GM19239 (cell line): ENCODE results near the gene GATAD2A.
"Not testable (repeated sequence)": the region's sequence is repeated elsewhere in the genome, so short reads cannot be mapped to it uniquely, and the experiment has no call there.

Experiments
- DNase-seq: peaks from one replicate; pipeline ENCODE4 v3.0.0; 2011; ENCODE audit warnings: low spot score; ENCODE audit not compliant: insufficient read length
- FAIRE-seq: peaks from 2 replicates; lab custom pipeline; 2011; peaks lifted over from hg19 to GRCh38; lab: Jason Lieb, UNC

GATAD2A gene

GRCh38 chr19:19404879-19405860 is at the start of gene GATAD2A:
GATAD2A (plus strand) TSS chr19:19405675; CDS start chr19:19465346, 59,671 bp downstream.
- peak; percentile 86 for DNase-seq
- peak; percentile 77 for FAIRE-seq

GRCh38 chr19:19356500-19356899 is 49.0 kb upstream of the GATAD2A start:
- no peak for FAIRE-seq
- DNase-seq, result no peak

GRCh38 chr19:19356901-19357566 is 48.4 kb upstream of the GATAD2A start:
- DNase-seq, result no peak
- no peak for FAIRE-seq

GRCh38 chr19:19361075-19361594 is 44.3 kb upstream of the GATAD2A start:
- DNase-seq, result peak; percentile 65
- peak; percentile 93 for FAIRE-seq

- FAIRE-seq, result no peak
Measured at GRCh38 chr19:19362075-19362474, 43.4 kb upstream of the GATAD2A start.

GRCh38 chr19:19366434-19367396 is 38.8 kb upstream of the GATAD2A start:
- DNase-seq (peak; percentile 66), FAIRE-seq (peak; percentile 93)

More at GRCh38 chr19:19362075-19362474, 43.4 kb upstream of the GATAD2A start:
- no peak for DNase-seq

- no peak for FAIRE-seq
Measured at GRCh38 chr19:19368087-19368486, 37.4 kb upstream of the GATAD2A start.

GRCh38 chr19:19371059-19371458 is 34.4 kb upstream of the GATAD2A start:
- no peak for DNase-seq

More at GRCh38 chr19:19368087-19368486, 37.4 kb upstream of the GATAD2A start:
- no peak for DNase-seq

GRCh38 chr19:19372656-19373416 is 32.6 kb upstream of the GATAD2A start:
- DNase-seq (peak; percentile 56), FAIRE-seq (peak; percentile 92)

More at GRCh38 chr19:19371059-19371458, 34.4 kb upstream of the GATAD2A start:
- no peak for FAIRE-seq

- DNase-seq, result no peak
- FAIRE-seq, result no peak
Measured at GRCh38 chr19:19379527-19379926, 25.9 kb upstream of the GATAD2A start.

GRCh38 chr19:19380316-19380715 is 25.2 kb upstream of the GATAD2A start:
- FAIRE-seq, result not testable (repeated sequence)

GRCh38 chr19:19381007-19381926 is 24.2 kb upstream of the GATAD2A start:
- FAIRE-seq (no peak), DNase-seq (no peak)

More at GRCh38 chr19:19380316-19380715, 25.2 kb upstream of the GATAD2A start:
- not testable (repeated sequence) for DNase-seq

- FAIRE-seq (no peak), DNase-seq (no peak)
Measured at GRCh38 chr19:19382118-19382517, 23.4 kb upstream of the GATAD2A start.

- FAIRE-seq (no peak), DNase-seq (no peak)
Measured at GRCh38 chr19:19384486-19384885, 21.0 kb upstream of the GATAD2A start.

GRCh38 chr19:19385131-19385895 is 20.2 kb upstream of the GATAD2A start:
- FAIRE-seq, result peak; percentile 98
- DNase-seq, result peak; percentile 93

GRCh38 chr19:19385896-19386869 is 19.3 kb upstream of the GATAD2A start:
- DNase-seq (no peak), FAIRE-seq (peak; percentile 62)
